GM19023 (cell line): ENCODE data around the gene ZNF750.
"Not testable (repeated sequence)": the region's sequence is repeated elsewhere in the genome, so short reads cannot be mapped to it uniquely, and the experiment has no call there.

ENCODE experiments used
- ATAC-seq: cut with Tn5 transposase; IDR thresholded peaks from one replicate; pipeline ENCODE4 v1.9.1; 2021; ENCODE audit warnings: mild to moderate bottlenecking, moderate library complexity; ENCODE audit not compliant: unreplicated experiment

ZNF750 gene

DNA sequence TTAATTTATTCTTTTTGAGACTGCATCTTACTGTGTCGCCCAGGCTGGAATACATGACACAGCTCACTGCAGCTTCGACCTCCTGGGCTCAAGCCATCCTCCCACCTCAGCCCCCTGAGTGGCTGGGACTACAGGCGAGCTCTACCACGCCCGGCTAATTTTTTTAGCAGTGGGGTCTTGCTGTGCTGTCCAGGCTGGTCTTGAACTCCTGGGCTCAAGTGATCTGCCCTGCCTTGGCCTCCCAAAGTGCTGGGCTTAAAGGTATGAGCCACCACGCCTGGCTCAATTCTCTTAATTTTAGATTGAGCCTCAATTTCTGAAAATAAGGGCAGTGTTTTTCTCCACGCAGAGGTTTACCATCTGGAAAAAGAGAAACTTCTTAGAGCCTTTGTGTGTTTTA is 41.1 kb downstream of the ZNF750 start:
- ATAC-seq: no peak

DNA sequence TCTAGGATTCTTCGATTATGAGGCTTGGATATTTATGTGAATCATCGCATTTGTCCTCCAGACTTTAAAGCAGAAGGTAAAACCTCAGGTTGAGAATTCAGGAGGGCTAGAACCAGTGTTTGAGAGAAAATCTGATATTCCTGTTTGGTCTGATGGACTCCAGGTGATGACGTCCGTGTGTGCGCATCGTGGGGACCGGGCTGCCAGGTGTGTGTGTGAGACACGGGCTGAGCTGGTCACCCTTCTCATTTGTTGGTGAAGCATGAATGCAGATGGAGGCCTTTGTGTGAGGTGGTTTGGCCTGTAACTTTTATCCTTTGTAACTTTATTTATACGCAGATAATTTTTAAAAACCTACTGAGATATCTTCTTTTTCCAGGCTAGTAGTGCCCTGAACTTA is 42.8 kb downstream of the ZNF750 start:
- ATAC-seq: no peak

DNA sequence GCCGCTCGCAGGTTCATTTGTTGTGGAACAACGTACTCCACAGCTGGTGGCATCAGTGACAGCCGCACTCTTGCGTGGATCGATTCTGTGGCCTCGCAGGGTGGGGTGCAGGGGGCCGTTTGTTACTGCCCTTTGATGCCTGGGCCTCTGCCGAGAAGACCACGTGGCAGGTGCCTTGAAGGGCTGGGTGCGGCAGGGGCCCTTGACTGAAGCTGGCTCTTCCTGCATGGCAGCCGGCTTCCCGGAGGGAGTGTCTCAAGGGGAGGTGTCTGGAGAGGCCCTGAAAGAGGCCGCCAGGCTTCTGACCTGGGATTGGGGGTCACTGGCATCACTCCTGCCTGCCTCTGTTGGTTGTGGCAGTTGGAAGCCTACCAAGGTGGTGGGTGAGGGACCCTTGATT is 44.2 kb downstream of the ZNF750 start:
- no peak for ATAC-seq

DNA sequence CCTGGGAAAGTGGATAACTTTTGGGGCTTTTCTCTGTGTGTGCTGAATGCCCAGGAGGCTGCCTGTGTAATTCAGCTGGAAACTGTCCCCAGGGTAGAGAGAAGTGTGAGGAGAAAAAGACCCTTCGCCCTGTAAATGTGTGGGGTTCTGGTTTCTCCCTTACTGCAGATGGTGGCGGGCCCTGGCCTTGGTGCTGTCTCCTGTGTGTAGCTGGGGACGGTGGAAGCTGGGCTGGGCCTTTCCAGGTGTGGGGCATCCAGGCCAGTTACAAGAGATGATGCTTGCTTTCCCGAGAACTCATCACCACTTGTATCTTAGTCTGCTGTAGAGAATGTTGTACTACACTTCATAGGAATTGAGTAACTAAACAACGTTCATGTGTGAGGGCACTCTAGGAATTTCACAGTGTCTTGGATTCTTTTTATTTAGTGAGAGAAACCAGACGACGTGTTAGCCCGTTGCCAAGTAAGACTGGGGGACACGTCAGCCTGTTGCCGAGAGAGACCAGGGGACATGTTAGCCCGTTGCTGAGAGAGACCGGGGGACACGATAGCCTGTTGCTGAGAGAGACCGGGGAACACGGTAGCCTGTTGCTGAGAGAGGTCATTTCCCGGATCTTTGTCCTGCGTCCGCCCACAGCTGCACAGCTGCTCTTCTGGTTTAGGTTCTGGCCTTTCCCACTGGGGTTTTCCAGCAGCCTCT is 44.9 kb downstream of the ZNF750 start:
- no peak for ATAC-seq

DNA sequence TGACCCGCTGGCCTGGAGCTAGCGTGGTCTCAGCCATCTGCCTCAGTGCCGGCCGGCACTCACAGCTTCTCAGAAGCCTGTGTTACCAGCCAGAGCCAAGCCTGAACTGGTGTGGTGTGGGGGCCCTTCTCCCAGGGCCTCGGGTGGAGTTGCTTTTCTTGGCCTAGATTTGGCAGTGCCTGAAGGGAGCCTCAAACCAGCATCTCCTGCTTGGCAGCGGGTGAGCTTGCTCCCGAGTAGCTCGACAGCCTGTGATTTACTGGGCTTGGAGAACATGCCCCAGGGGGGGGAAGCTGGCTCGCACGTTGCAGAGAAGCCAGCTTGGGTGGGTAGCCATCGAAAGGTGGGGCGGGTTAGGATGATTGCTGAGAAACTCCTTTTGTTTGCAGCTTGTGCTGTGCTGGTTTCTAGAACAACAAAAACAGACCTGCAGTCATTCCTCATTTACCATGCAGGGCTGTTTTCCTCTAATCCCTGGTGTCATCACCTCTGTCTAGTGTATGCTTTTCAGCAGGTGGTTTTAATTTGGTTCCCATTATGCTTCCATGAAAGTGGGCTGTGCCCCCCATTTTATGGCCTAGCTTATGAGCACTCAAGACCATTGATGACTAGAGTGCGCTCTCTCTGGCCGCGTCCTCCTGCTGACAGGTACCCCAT is 45.7 kb downstream of the ZNF750 start:
- ATAC-seq: no peak

DNA sequence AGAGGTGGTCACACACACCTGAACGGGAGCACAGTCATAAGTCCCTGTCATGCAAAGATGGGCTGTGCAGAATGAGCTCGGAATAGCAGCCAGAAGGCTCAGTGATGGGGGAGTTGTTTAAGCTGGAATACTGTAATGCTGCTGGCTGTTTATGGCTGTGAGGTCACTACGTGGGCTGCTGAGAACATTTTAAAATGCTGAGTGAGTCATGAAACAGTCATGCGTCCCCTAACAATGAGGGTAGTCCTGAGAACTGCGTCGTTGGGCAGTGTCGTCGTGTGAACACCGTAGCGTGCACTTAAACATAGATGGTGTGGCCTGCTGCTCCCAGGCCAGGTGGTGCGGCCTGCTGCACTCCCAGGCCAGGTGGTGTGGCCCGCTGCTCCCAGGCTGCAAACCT is 48.3 kb downstream of the ZNF750 start:
- ATAC-seq: no peak

DNA sequence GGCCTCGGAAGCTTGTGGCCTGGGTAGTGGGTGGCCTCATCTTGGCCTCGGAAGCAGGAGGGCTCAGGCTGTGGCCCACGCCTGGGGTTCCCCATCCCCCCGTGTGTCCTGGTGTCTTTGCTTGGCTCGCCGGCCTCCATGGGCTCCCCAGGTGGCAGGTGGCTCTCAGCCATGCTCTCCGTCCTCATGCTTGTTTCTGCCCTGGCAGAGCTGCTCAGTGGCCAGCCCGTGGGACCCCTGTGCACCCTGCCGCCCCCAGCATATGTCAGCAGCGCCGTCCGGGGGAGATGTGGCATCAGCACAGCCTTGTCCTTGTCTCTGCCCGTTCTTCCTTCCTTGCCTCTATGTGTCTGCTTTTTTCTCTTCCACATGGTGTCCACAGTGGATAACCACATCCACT is 49.4 kb downstream of the ZNF750 start:
- ATAC-seq: no peak

DNA sequence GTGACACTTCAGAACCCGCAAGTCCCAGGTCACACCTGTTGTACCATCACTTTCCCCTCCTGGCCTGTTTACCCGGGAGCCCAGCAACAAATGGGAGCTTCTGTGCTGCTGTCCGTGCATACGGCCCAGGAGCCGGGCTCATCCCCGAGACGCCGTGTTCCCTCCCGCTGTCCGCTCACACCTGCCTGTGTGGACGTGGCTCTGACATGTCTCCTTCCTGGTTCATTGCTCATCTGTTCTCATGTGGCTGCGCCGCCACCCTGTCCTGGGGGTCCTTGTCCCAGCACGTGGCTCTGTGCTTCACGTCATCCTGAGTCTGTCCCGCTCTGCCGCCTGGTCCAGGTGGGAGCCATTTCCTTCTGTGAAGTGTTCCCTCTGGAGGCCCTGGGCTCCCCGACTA is 50.0 kb downstream of the ZNF750 start:
- ATAC-seq: no peak

DNA sequence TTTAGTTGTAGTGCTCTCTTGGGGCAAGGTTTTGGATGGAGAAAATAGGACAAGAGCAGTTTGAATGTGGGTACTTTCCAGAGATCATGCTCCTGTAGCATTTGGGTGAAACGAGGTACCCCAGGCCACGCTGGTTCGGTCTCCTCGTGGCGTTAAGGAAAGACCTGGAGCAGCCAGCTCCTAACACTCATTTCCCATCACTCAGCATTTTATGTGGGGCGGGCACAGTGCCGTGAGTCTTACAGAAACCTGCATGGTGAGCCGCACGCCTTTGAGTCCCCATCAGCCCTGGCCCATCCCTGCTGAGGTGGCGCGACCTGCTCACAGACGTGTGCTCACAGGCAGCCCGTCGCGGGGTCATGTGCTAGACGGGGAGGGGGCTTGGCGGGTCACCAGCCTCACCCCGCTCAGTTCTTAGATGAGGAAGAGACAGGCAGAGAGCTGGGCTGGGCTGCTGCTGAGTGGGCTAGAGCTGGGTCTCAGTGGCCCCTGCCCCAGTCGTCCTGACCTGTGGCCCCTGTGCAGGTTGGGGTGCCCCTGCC is 50.7 kb downstream of the ZNF750 start:
- no peak for ATAC-seq

DNA sequence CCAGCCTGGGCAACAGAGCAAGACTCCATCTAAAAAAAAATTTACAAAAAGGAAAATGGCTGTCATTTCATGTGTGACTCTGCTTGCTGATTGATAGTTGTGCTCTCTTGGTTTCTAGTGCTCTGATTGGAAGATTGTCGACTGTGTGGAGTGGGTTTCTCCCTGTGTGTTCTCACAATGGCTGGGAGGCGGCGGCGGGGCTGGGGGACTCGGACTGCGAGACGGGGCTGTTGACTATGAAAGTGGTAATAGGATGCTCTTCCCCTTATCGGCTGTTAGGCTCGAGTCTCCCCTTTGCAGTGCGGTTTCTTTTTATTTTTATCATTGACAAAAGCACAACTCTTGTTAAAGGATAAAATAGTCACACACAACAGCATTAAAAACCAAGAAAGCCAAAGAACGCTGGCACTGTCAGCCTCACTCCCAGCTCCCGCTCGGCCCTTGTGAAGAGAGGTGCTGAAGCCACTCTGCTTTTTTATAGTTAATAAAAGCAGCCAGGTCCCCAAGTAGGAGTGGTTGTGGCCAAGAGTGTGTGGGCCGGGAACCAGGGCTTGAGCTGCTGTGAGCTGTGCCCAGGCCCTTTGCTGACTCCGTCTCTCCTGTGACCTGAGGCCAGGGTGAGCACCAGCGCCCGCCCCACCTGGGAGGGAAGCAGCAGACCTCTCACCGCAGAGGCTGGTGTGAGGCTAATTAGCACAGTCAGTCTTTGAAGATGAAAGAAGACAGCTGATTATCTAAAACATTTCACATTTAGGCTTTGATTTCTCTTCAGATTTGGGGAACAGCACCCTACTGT is 51.4 kb downstream of the ZNF750 start:
- ATAC-seq: no peak

DNA sequence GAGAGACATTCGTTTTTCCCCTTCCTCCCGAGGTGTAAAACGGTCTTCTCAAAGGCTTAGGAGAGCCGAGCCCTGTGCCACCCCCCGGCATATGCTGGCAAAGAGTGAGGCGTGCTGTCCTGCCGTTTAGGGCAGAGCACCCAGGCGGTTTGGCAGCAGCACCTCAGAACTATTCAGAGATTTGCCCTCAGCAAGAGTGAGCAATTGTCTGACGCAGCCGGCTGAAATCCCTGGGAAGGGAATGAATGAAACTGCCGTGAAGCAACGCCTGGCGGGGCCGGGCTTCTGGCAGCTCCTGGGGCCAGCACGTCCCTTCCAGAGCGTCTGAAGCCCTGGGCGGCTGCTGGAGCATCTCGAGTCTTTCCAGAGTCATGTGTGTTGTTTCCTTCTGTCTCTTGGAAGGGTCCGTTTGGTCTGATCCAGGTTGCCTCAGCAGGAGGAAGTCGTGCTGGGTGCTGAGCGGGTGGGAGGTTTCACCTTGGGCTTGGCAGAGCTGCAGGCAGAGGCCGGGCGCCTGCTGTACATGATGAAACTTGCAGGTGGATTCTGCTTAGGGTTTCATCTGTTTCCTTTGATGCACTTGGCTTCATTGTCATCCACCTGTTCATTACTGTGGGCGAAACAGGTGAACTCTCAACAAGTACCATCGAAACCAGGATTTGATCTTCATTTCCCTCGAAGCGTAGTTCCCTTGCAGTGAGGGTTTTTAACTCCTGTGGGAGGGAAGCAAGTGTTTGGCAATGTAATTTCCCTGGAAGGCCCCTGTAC is 52.6 kb downstream of the ZNF750 start:
- ATAC-seq: no peak

DNA sequence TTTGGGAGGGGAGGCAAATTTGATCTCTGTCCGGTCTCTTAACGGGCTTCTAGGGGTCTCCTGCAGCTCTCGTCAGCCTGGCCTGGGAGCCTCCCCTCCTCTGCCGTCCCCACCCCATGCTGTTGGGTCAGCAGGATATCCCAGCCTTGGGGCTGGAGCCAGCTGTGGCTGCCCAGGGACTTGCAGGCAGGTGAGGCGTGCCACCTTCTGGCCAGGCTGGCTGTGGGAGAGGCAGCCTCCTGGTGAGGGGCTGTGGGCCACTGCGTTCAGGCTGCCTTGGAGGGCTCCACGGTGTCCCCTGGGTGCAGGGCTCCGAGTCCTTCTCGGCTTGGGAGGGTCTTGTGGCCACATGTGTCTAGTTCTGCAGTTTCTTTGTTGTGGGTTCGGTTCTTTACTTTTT is 53.4 kb downstream of the ZNF750 start:
- ATAC-seq: no peak

DNA sequence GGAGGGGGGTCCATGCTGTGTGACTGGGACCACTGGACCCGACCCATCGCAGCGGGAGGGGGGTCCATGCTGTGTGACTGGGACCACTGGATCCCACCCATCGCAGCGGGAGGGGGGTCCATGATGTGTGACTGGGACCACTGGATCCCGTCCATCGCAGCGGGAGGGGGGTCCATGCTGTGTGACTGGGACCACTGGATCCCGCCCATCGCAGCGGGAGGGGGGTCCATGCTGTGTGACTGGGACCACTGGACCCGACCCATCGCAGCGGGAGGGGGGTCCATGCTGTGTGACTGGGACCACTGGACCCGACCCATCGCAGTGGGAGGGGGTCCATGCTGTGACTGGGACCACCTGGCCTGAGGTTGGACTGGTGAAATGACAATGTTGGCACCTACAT is 54.2 kb downstream of the ZNF750 start:
- not testable (repeated sequence) for ATAC-seq

DNA sequence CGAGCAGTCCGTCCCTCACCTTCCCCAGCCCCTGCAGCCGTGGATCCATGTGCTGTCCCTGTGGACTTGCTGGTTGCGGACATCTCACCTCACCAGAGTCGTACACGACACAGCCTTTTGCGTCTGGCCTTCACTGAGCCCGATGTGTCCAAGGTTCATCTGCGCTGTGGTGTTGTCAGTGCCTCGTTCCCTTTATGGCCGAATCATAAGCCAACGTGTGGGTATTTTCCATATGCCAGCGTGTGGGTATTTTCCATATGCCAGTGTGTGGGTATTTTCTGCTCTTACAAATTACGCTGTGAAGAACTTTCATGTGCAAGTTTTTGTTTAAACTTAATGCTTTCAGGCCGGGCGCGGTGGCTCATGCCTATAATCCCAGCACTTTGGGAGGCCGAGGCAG is 56.3 kb downstream of the ZNF750 start:
- ATAC-seq: no peak

DNA sequence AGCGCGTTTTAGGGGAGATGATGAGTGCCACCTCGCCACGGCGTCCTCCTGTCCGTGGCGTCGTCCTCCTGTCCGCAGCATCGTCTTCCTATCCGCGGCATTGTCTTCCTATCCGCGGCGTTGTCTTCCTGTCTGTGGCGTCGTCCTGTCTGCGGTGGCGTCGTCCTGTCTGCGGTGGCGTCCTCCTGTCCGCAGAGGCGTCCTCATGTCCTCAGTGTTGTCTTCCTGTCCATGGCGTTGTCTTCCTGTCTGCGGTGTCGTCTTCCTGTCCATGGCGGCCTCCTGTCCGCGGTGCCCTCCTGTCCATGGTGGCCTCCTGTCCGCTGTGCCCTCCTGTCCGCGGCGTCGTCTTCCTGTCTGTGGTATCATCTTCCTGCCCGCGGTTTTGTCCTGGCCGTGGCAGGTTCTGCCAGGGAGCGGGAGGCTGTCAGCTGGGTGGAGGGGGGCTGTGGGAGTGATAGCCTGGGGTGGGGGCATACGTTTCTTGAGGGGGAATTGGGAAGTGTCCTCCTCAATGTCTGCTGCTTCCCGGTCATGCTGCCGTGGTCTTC is 57.1 kb downstream of the ZNF750 start:
- ATAC-seq: no peak

DNA sequence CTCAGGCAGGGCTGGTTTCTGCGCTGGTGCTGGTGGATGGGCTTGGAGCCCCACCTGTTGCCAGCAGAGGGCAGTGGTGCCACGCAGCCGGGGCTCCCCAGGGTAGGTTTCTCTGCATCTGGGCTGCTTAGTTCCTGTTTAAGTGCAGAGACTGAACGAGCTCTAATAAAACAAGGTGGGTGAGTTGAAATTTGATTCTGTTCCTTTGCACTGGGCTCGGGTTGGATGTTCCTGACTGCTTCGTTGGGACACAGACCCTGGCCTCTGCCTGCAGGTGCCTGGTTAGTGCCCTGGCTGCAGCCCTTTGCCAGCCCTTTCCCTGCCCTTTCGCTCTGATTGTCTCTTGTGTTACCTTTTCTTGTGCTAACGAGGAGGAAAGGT is 57.9 kb downstream of the ZNF750 start:
- no peak for ATAC-seq

DNA sequence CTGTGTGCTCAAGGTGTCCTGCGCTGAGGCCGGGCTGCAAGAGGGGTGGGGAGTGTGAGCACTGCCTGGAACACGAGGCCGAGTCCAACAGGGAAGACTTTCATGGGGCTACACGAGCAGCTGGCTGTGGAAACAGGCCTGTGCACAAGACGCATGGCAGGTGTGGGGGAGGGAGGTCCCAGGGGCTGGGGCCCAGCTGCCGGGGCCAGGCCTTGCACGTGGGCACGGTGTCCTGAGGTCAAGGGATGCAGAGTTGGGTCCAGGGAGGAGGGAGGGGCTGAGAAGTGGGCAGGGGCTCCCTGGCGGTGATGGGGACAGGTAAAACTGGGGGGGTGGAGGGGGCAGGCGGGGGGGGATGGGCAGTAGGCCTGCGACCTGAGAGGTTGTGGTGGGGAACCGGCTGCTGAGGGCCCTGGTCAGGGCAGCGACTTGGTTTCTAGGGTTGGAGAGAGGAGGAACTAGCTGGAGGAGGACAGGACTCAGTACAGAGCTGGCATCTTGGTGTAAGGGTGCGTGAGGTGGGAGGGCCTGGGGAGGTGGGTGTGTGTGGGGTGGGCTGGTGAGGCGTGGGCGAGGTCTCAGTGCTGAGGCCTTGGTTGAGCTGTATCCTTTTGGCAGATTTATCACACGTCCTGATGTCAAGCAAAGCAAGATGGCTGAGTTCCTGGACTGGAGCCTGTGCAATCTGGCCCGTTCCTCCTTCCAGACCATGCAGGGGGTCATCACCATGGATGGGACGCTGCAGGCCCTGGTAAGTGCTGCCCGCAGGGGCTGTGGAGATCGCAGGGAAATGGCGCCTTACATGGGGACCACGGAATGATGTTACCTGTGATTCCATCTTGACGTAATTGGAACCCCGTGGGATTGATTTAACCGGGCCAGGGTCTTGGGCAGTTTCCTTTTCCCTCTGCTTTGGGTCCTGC is 58.6 kb downstream of the ZNF750 start:
- no peak for ATAC-seq

DNA sequence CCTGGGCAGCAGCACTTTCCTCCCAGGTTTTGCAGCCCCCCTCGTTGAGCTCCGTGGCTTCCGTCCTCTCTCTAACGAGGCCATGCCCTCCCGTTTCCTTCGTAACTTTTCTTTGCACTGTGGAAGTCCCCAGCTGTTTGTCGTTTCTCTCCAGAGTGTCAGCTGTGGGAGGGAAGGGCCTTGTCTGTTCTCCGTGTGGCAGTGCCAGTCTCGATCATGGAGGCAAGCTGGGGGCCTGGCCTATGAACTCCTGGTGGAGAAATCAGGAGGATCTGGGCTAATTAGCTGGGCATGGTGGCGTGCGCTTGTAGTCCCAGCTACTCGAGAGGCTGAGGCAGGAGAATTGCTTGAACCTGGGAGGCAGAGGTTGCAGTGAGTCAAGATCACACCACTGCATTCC is 59.6 kb downstream of the ZNF750 start:
- no peak for ATAC-seq

DNA sequence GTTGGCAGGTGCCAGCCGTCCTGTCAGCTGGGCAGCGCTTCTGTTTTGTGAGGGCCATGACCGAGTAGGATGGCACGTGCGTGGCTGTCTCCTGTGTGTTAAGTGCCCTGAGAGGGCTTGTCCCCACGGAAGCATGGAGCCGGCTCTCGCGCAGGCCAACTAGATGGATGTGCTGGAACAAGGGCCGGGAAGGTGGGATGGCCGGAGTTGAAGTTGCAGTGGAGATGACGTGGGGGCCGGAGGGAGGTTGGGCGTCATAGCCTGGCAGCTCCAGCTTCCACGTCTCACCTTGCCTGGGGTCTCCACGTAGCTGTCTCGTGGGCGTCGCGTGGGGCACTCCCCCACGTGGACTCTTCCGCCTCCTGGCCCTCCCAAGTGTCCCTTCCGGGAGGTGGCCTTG is 60.3 kb downstream of the ZNF750 start:
- ATAC-seq: no peak
